PFSK-1 (cell line): ENCODE data around the gene POMC.

Experiments used
- FOXP2 ChIP-seq: optimal IDR thresholded peaks from 2 replicates; pipeline ENCODE3; 2011; ENCODE audit warnings: borderline replicate concordance, control low read depth, inconsistent platforms; ENCODE audit not compliant: insufficient read depth; ENCODE audit errors: extremely low read length, extremely low read depth
- POLR2AphosphoS5 ChIP-seq: IDR thresholded peaks from 2 replicates; pipeline ENCODE4 v1.6.1; 2012; ENCODE audit warnings: low read depth, mild to moderate bottlenecking, control low read depth, low read length, moderate library complexity
- REST ChIP-seq, 2 experiments: IDR thresholded peaks; 2 replicates each; pipeline versions ENCODE4 v1.6.1 to v1.8.0; 2011 to 2012; ENCODE audit warnings: low read depth in 2 of 2, low read length in 2 of 2, control low read depth in 1 of 2, inconsistent platforms in 1 of 2, mild to moderate bottlenecking in 1 of 2, moderate library complexity in 1 of 2; ENCODE audit not compliant: insufficient read depth in 1 of 2
- SIN3A ChIP-seq: IDR thresholded peaks from 2 replicates; pipeline ENCODE4 v1.6.1; 2012; ENCODE audit warnings: mild to moderate bottlenecking, low read length, moderate library complexity, borderline replicate concordance; ENCODE audit not compliant: insufficient read depth
- TAF1 ChIP-seq: IDR thresholded peaks from 2 replicates; pipeline ENCODE4 v1.6.1; 2012; ENCODE audit warnings: low read length, control low read depth, borderline replicate concordance; ENCODE audit not compliant: insufficient read depth

Gene POMC

GRCh38 chr2:25151718-25152117 is 16.7 kb downstream of the POMC start:
- TF ChIP-seq POLR2AphosphoS5 (no peak), FOXP2 (no peak), TAF1 (no peak), SIN3A (no peak), REST (IDR thresholded peaks at IDR 0.05; ENCODE audit: insufficient read depth in 1 of 2, low read depth in 2 of 2, low read length in 2 of 2) (no peak)

- no peak for TF ChIP-seq POLR2AphosphoS5
- TF ChIP-seq REST (IDR thresholded peaks at IDR 0.05; ENCODE audit: insufficient read depth in 1 of 2, low read depth in 2 of 2, low read length in 2 of 2), result no peak
- no peak for TF ChIP-seq TAF1
These were observed 18.7 kb downstream of the POMC start for GRCh38 chr2:25149646-25150045.

- no peak for TF ChIP-seq TAF1
- TF ChIP-seq SIN3A, result no peak
- no peak for TF ChIP-seq POLR2AphosphoS5
- no peak for TF ChIP-seq REST (IDR thresholded peaks at IDR 0.05; ENCODE audit: insufficient read depth in 1 of 2, low read depth in 2 of 2, low read length in 2 of 2)
- no peak for TF ChIP-seq FOXP2
These were observed 21.5 kb downstream of the POMC start for GRCh38 chr2:25146896-25147295.

DNA sequence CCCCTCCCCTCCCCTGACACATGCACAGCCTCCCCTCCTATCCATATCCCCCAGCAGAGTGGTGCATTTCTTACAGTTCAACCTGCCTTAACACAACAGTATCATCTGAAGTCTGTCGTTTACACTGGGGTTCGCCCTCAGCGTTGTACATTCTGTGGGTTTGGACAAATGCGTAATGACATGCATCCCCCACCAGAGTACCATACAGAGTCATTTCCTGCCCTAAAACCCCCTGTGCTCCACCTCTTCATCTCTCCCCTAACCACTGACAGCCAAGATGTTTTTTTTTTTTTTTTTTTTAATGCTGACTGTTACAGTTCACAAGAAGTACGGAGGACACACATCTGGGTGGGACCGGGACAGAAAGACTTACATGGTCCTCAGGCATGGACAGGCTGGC is 22.6 kb downstream of the POMC start:
- TF ChIP-seq FOXP2, result no peak
- TF ChIP-seq POLR2AphosphoS5, result no peak
- TF ChIP-seq REST (IDR thresholded peaks at IDR 0.05; ENCODE audit: insufficient read depth in 1 of 2, low read depth in 2 of 2, low read length in 2 of 2), result no peak
- TF ChIP-seq SIN3A, result no peak
- no peak for TF ChIP-seq TAF1

DNA sequence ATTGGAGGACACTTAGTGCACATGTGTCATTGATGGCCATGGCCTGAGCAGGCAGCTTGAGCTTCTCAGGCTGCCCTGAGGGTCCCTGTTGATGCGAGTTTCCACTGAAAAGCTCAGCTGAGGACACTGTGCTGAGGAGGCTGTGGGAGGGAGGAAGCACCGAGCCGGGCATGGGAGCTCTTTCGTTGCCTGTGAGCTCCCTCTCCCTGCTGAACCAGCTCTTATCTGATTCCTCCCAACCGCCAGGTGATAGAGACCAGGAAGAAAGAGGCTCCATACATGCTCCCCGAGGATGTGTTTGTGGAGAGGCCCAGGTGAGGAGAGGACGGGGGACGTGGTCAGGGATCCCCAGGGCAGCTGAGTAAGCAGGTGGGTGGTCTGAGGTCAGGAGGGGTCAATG is 27.3 kb downstream of the POMC start:
- TF ChIP-seq SIN3A (no peak), POLR2AphosphoS5 (no peak), FOXP2 (no peak), TAF1 (no peak), REST (IDR thresholded peaks at IDR 0.05; ENCODE audit: insufficient read depth in 1 of 2, low read depth in 2 of 2, low read length in 2 of 2) (no peak)
